AG04449 (cell line): ENCODE measurements around the gene RASGRP2.

ENCODE experiments used
- CTCF ChIA-PET: fragments of 350-600 bp; formaldehyde crosslinking; extraction: SDS; loops from one replicate; lab custom pipeline; 2021; ENCODE audit warnings: antibody characterized with exemption; lab: Yijun Ruan, JAX
- POLR2A ChIA-PET: fragments of 400-600, 350-600 bp; formaldehyde crosslinking; extraction: SDS; loops from one replicate; lab custom pipeline; 2020; ENCODE audit warnings: antibody characterized with exemption, inconsistent platforms; lab: Yijun Ruan, JAX
- DNase-seq: peaks from one replicate; pipeline ENCODE4 v3.0.0-alpha.2; 2010; ENCODE audit warnings: low read depth, low spot score
- H3K4me3 ChIP-seq: 2 replicates; pipeline ENCODE4 v1.5.1; 2011; ENCODE audit warnings: low read depth, mild to moderate bottlenecking, control low read depth, low read length
- CTCF ChIP-seq: IDR thresholded peaks from one replicate; pipeline ENCODE4 v1.5.1; 2011; ENCODE audit warnings: mild to moderate bottlenecking, moderate library complexity, low read length, control low read depth, inconsistent platforms; ENCODE audit not compliant: insufficient read depth; ENCODE audit errors: missing control alignments

RASGRP2 gene

GRCh38 chr11:64755681-64756361 is 11.9 kb upstream of the RASGRP2 start:
- no peak overlapping the region for H3K4me3 ChIP-seq
- ChIA-PET POLR2A (no interaction called here), CTCF (interaction anchor here (1.5 to 1.9 kb wide), 2 partner anchors 13 to 14 kb away, joined by 6 read pairs; partner anchors contain the start of gene RASGRP2)
- TF ChIP-seq CTCF, result no peak
- no peak for DNase-seq

- POLR2A ChIA-PET, result no interaction called here
- no peak for TF ChIP-seq CTCF
- CTCF ChIA-PET, result interaction anchor here (1.5 kb wide), 1 partner anchor 13 kb away, joined by 6 read pairs; no protein-coding TSS in a partner anchor
- no peak overlapping the region for H3K4me3 ChIP-seq
- no peak for DNase-seq
These were observed 11.1 kb upstream of the RASGRP2 start for GRCh38 chr11:64754919-64755662.

- no peak for DNase-seq
- ChIA-PET POLR2A (interaction anchor here (0.7 kb wide), 1 partner anchor 508 kb away, joined by 3 read pairs; no protein-coding TSS in a partner anchor), CTCF (interaction anchor here (1.5 kb wide), 1 partner anchor 12 kb away, joined by 6 read pairs; no protein-coding TSS in a partner anchor)
- no peak for TF ChIP-seq CTCF
- no peak overlapping the region for H3K4me3 ChIP-seq
These were observed 10.4 kb upstream of the RASGRP2 start for GRCh38 chr11:64754124-64754918.

- ChIA-PET POLR2A (interaction anchor here (0.7 kb wide), 1 partner anchor 509 kb away, joined by 3 read pairs; no protein-coding TSS in a partner anchor), CTCF (no interaction called here)
- no peak overlapping the region for H3K4me3 ChIP-seq
- no peak for DNase-seq
- no peak for TF ChIP-seq CTCF
These were observed 9.6 kb upstream of the RASGRP2 start for GRCh38 chr11:64753380-64754123.

- no peak for DNase-seq
- ChIA-PET POLR2A (no interaction called here), CTCF (interaction anchor here (1.3 to 2.2 kb wide), 2 partner anchors 11 to 12 kb away, joined by 3 to 17 read pairs; no protein-coding TSS in a partner anchor)
- TF ChIP-seq CTCF, result no peak
- H3K4me3 ChIP-seq, result no peak overlapping the region
These were observed 9.1 kb upstream of the RASGRP2 start for GRCh38 chr11:64753019-64753379.
